ENCODE data around the gene TPSD1. TPM values are rescaled to one million over a fixed set of nuclear protein-coding genes. Genes with fewer than 3 reads are reported as not detected.

TPSD1 gene
- total and polyA plus RNA-seq, 9 of the 15 experiments (the other 6 are each of a cell fraction or from before 2014, with no cell fraction given): not detected

GRCh38 chr16:1298406-1298805 lies 42.5 kb downstream of the TPSD1 start:
- no peak for FAIRE-seq
- in situ Hi-C loops (cut with MboI): no loop called here
- no TSS peak for BruUV-seq (replicated peaks)

More at GRCh38 chr16:1298406-1298805, 42.5 kb downstream of the TPSD1 start:
- POLR2A ChIA-PET: no interaction called here
- H2AFZ ChIP-seq (ENCODE audit: low read depth, low read length): no peak overlapping the region
- H3K4me3 ChIP-seq: no peak overlapping the region
- H3K9me1 ChIP-seq (ENCODE audit: control insufficient read depth, insufficient read depth, low read length): no peaks in the 10 kb centered on the region
- H3K9me3 ChIP-seq (replicated peaks; ENCODE audit: control insufficient read depth, insufficient read depth, low read depth, low read length): no peaks in the 10 kb centered on the region
- DNase-seq (ENCODE audit: extremely low read depth in 1 of 4, low spot score in 3 of 4): no peak
- CTCF ChIA-PET (ENCODE audit: low intra/inter-chr PET ratio): interaction anchor here (0.6 kb wide), 1 partner anchor 484 kb away, joined by 3 read pairs; the partner anchor contains the start of gene SPSB3
- H3K27me3 ChIP-seq (ENCODE audit: control insufficient read depth in 2 of 2, insufficient read depth in 2 of 2, low read length in 2 of 2): no peaks in the 10 kb centered on the region
- no peaks in the 10 kb centered on the region for H4K20me1 ChIP-seq (replicated peaks; ENCODE audit: control insufficient read depth, insufficient read depth, low read length)
- no peak for ATAC-seq
- H3K4me1 ChIP-seq (replicated peaks in 1 of 2; ENCODE audit: control insufficient read depth in 2 of 2, insufficient read depth in 2 of 2, low read length in 2 of 2): peaks cover 41 to 46% of the 10 kb centered on the region in 2 experiments
- no peak overlapping the region for H3K9ac ChIP-seq (ENCODE audit: insufficient read depth in 1 of 2, low read depth in 2 of 2, low read length in 2 of 2)
- intact Hi-C loops (cut with micrococcal nuclease): loop anchor here (10.0 kb wide), 1 partner anchor 46 kb away; no protein-coding TSS in a partner anchor
- H3K4me2 ChIP-seq (ENCODE audit: insufficient read depth, low read length): no peak overlapping the region
- H3K27ac ChIP-seq (ENCODE audit: extremely low read depth, low read depth, low read length): no peak overlapping the region
- 79% methylated on average over 11 of the region's 14 CpGs for WGBS (ENCODE audit: insufficient coverage, low coverage, missing lambda C conversion rate)
- no peaks in the 10 kb centered on the region for H3K79me2 ChIP-seq (ENCODE audit: control insufficient read depth, insufficient read depth, low read length)
- 0 out of 2 replicates have a peak, but pooled peaks have one; percentile 51 for TF ChIP-seq GTF2E2 (tag; IDR thresholded peaks at IDR 0.05)
- TF ChIP-seq FOXP4 (CRISPR knock-in tag; IDR thresholded peaks at IDR 0.05; ENCODE audit: borderline replicate concordance): no peak
- no peaks in the 10 kb centered on the region for H3K36me3 ChIP-seq (ENCODE audit: control insufficient read depth, insufficient read depth, low read length)
